ENCODE measurements around the gene PFKFB3.
"Not testable (repeated sequence)": the region's sequence is repeated elsewhere in the genome, so short reads cannot be mapped to it uniquely, and the experiment has no call there.

PFKFB3 gene

DNA sequence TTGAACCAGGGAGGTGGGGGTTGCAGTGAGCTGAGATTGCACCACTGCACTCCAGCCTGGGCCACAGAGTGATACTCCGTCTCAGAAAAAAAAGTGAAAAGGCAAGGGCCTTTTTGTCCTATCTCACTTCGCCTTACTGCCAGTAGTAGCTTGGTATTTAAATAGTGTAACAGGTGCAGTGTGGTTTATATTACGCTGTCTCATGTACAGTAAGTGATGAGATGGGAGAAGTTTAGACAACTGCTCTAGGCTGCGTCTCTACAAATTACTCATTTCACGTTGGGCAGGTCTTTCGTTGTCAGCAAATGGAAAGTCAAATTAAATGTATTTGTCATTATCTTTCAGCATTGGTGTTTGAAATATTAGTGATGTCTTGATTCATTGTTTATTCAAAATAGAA lies 15.5 kb upstream of the PFKFB3 start:
- H3K4me1 Mint-ChIP-seq (ENCODE audit: low read depth) = peaks cover 33% of the 10 kb centered on the region
- no peaks in the 10 kb centered on the region for H3K9me3 Mint-ChIP-seq
- H3K27ac Mint-ChIP-seq = no peak overlapping the region

GRCh38 chr10:6190033-6190432 lies 12.7 kb upstream of the PFKFB3 start:
- H3K9me3 Mint-ChIP-seq; H3K27me3 Mint-ChIP-seq (ENCODE audit: low read depth); H3K36me3 Mint-ChIP-seq (ENCODE audit: low read depth); H3K4me3 Mint-ChIP-seq; H3K27ac Mint-ChIP-seq: not testable (repeated sequence)
- H3K4me1 Mint-ChIP-seq (ENCODE audit: low read depth) = peaks cover 35% of the 10 kb centered on the region

More for the DNA sequence above, 15.5 kb upstream of the PFKFB3 start:
- Mint-ChIP-seq H3K4me3 (no peak overlapping the region), H3K36me3 (ENCODE audit: low read depth) (peaks cover 1% of the 10 kb centered on the region), H3K27me3 (ENCODE audit: low read depth) (no peaks in the 10 kb centered on the region)

DNA sequence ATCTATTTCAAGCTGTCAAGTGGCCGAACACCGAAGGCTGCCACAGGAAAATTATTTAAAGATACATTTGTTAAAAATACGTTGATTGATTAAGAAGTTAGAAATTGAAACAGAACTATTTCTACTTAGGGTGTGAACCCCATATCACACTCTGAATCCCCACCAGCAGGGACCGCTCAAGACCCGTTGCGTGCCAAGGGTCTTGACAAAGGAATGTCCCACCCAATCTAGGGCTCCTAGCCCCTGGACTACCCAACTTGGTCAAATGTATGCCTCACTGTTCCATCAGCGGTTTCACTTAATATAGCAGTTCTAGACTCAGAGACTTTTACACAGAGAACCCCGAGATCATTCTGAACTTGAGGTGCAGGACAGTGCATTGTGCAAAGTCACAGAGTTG lies 11.6 kb upstream of the PFKFB3 start:
- Mint-ChIP-seq H3K27me3 (ENCODE audit: low read depth) (no peaks in the 10 kb centered on the region), H3K9me3 (no peaks in the 10 kb centered on the region), H3K27ac (no peak overlapping the region), H3K36me3 (ENCODE audit: low read depth) (peaks cover 1% of the 10 kb centered on the region), H3K4me3 (no peak overlapping the region), H3K4me1 (ENCODE audit: low read depth) (peaks cover 36% of the 10 kb centered on the region)

DNA sequence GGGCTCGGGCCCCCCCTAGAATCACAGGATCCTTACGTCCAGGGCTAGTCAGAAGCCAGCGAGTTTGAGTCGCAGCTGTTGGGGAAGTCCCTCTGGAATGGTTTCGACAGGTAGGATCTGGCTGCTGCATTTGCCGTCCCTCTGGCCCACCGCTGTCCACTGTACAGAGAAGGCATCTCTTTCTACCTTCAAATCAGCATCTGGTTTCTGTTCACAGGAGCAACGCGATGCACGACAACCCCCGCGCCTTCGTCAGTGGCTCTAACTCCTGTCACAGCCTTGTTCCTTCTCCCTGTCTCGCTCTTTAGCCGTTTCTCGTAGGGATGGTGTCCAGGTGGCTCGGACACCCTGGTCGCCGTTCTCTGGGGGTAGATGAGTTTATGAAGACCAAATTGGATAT lies 11.2 kb upstream of the PFKFB3 start:
- Mint-ChIP-seq H3K36me3 (ENCODE audit: low read depth) (peaks cover 1% of the 10 kb centered on the region), H3K4me1 (ENCODE audit: low read depth) (peaks cover 32% of the 10 kb centered on the region), H3K27ac (no peak overlapping the region), H3K4me3 (no peak overlapping the region), H3K9me3 (no peaks in the 10 kb centered on the region), H3K27me3 (ENCODE audit: low read depth) (no peaks in the 10 kb centered on the region)

GRCh38 chr10:6193342-6193741 lies 9.4 kb upstream of the PFKFB3 start:
- peaks cover 18% of the 10 kb centered on the region for H3K4me1 Mint-ChIP-seq (ENCODE audit: low read depth)
- not testable (repeated sequence) for H3K27me3 Mint-ChIP-seq (ENCODE audit: low read depth); H3K36me3 Mint-ChIP-seq (ENCODE audit: low read depth); H3K27ac Mint-ChIP-seq; H3K4me3 Mint-ChIP-seq; H3K9me3 Mint-ChIP-seq

DNA sequence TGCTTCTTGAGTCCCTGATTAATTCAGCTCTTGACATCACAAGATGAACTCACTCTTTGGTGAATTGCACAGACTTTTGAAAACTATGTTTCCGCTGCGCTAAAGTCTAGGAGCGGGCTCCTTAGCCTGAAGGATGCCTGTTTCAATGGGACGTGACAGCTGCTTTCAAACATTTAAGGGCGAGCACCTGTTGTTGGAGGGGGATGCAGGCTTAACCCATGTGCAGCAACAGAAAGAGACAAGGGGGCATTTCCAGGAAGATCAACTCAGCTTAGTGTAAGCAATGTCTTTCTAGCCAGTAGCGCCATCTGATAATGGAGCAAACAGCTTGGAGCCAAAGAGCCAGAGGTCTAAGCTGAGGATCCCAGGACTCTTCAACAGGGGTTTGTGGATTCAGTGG lies 8.4 kb upstream of the PFKFB3 start:
- Mint-ChIP-seq H3K4me3 (no peak overlapping the region), H3K27ac (no peak overlapping the region), H3K9me3 (no peaks in the 10 kb centered on the region), H3K36me3 (ENCODE audit: low read depth) (peaks cover 3% of the 10 kb centered on the region), H3K27me3 (ENCODE audit: low read depth) (no peaks in the 10 kb centered on the region), H3K4me1 (ENCODE audit: low read depth) (peaks cover 23% of the 10 kb centered on the region)

DNA sequence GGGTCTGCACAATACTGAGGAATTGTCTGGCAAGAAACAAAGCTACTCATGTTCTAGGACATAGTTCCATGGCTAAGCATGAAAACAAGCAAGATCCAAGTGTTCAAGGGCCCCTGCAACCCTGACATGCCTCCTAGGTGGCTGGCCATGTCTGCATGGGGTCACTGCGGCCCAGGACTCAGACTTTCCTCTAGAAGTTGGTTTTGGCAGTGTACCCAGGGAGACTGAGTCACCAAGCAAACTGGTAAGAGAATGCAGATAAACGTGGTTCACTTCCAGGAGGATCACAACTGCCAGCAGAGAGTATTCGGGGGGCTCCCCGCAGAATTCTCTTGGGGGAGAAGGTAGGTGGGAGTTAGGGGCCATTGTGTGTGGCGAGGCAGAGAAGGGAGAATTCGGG lies 7.4 kb upstream of the PFKFB3 start:
- Mint-ChIP-seq H3K4me3 (no peak overlapping the region), H3K36me3 (ENCODE audit: low read depth) (peaks cover 2% of the 10 kb centered on the region), H3K27me3 (ENCODE audit: low read depth) (no peaks in the 10 kb centered on the region), H3K27ac (no peak overlapping the region), H3K9me3 (no peaks in the 10 kb centered on the region), H3K4me1 (ENCODE audit: low read depth) (peaks cover 29% of the 10 kb centered on the region)

GRCh38 chr10:6195846-6196245 lies 6.9 kb upstream of the PFKFB3 start:
- Mint-ChIP-seq H3K27ac (no peak overlapping the region), H3K27me3 (ENCODE audit: low read depth) (no peaks in the 10 kb centered on the region), H3K9me3 (no peaks in the 10 kb centered on the region), H3K36me3 (ENCODE audit: low read depth) (peaks cover 2% of the 10 kb centered on the region), H3K4me1 (ENCODE audit: low read depth) (peaks cover 29% of the 10 kb centered on the region), H3K4me3 (no peak overlapping the region)

- H3K9me3 Mint-ChIP-seq; H3K27ac Mint-ChIP-seq; H3K27me3 Mint-ChIP-seq (ENCODE audit: low read depth); H3K4me3 Mint-ChIP-seq; H3K36me3 Mint-ChIP-seq (ENCODE audit: low read depth): not testable (repeated sequence)
- H3K4me1 Mint-ChIP-seq (ENCODE audit: low read depth) = peaks cover 29% of the 10 kb centered on the region
Measured at GRCh38 chr10:6196524-6196923, 6.2 kb upstream of the PFKFB3 start.

GRCh38 chr10:6197321-6197720 lies 5.4 kb upstream of the PFKFB3 start:
- Mint-ChIP-seq H3K36me3 (ENCODE audit: low read depth) (peaks cover 2% of the 10 kb centered on the region), H3K27ac (no peak overlapping the region), H3K4me3 (no peak overlapping the region), H3K4me1 (ENCODE audit: low read depth) (peaks cover 32% of the 10 kb centered on the region), H3K9me3 (no peaks in the 10 kb centered on the region), H3K27me3 (ENCODE audit: low read depth) (no peaks in the 10 kb centered on the region)

DNA sequence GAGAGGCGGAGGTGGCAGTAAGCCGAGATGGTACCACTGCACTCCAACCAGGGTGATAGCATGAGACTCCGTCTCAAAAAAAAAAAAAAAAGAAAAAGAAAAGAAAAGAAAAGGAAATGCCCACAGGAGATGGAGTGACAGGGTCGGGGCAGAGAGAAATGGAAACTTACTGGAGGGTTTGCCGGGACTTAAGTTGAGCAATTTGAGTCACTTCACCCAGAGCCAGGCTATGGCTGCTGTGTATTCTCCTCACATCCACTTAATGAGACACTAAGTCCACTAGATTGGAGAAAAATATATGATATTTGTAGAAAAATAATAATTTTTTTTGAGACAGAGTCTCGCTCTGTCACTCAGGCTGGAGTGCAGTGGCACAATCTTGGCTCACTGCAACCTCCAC lies 4.6 kb upstream of the PFKFB3 start:
- Mint-ChIP-seq H3K36me3 (ENCODE audit: low read depth) (peaks cover 2% of the 10 kb centered on the region), H3K27me3 (ENCODE audit: low read depth) (no peaks in the 10 kb centered on the region), H3K9me3 (no peaks in the 10 kb centered on the region), H3K4me3 (no peak overlapping the region), H3K4me1 (ENCODE audit: low read depth) (peaks cover 32% of the 10 kb centered on the region), H3K27ac (no peak overlapping the region)

DNA sequence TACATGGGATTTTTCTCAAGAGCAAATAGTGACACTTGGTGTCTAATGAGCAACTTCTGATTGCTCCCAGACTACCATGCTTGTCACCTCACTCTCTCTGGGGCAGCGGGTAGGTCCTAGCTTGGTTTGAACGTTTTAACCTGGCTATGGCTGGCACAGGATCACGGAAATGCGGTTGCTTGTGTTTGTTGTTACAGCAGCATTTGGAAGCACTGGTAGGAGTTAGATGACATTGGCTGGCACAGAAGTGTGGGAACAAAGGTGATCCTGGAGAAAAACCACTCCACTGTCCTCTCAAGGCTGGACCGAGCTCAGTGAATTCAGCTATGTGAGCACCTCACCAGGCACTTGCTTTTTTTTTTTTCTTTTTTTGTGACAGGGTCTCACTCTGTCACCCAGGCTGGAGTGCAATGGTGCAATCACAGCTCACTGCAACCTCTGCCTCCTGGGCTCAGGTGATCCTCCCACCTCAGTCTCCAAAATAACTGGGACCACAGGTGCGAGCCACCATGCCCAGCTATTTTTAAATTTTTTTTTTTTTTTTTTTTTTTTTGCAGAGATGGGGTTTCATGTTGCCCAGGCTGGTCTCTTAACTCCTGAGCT lies 3.5 kb upstream of the PFKFB3 start:
- H3K9me3 Mint-ChIP-seq = no peaks in the 10 kb centered on the region
- H3K4me1 Mint-ChIP-seq (ENCODE audit: low read depth) = peaks cover 28% of the 10 kb centered on the region
- H3K36me3 Mint-ChIP-seq (ENCODE audit: low read depth) = peaks cover 4% of the 10 kb centered on the region
- no peak overlapping the region for H3K27ac Mint-ChIP-seq
- H3K27me3 Mint-ChIP-seq (ENCODE audit: low read depth) = no peaks in the 10 kb centered on the region
- no peak overlapping the region for H3K4me3 Mint-ChIP-seq

GRCh38 chr10:6200440-6200733 lies 2.3 kb upstream of the PFKFB3 start:
- H3K9me3 Mint-ChIP-seq = no peaks in the 10 kb centered on the region
- no peak overlapping the region for H3K27ac Mint-ChIP-seq
- H3K27me3 Mint-ChIP-seq (ENCODE audit: low read depth) = no peaks in the 10 kb centered on the region
- H3K4me1 Mint-ChIP-seq (ENCODE audit: low read depth) = peaks cover 32% of the 10 kb centered on the region
- peaks cover 14% of the 10 kb centered on the region for H3K36me3 Mint-ChIP-seq (ENCODE audit: low read depth)
- peak overlapping the region; percentile 83 for H3K4me3 Mint-ChIP-seq

GRCh38 chr10:6200734-6201515 lies 1.8 kb upstream of the PFKFB3 start:
- Mint-ChIP-seq H3K27me3 (ENCODE audit: low read depth) (no peaks in the 10 kb centered on the region), H3K4me3 (peak overlapping the region; percentile 83), H3K27ac (peak overlapping the region; percentile 76), H3K4me1 (ENCODE audit: low read depth) (peaks cover 27% of the 10 kb centered on the region), H3K9me3 (no peaks in the 10 kb centered on the region), H3K36me3 (ENCODE audit: low read depth) (peaks cover 14% of the 10 kb centered on the region)

DNA sequence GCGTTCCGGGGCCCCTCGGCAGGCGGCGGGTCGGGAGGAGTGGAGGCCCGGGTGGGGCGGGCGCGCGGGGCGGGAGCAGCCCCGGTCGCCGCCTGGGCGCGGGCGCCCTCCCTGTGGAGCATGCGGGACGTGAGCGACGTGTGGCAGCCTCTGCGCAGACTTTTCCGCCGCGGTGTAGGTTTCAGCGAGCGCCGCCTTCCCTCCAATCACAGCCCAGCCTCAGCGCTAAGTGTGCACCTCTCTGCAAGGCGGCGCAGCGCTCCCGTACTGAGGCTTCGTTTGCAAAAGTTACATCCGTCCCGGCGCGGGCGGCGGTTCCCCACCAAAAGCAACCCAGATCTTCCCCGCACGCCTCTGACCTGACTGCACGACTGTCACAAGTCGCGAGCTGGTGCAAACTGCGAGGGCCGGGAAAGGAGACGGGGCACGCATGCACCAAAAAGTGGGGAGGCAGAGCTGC lies 1.2 kb upstream of the PFKFB3 start:
- Mint-ChIP-seq H3K4me3 (peak overlapping the region; percentile 85), H3K36me3 (ENCODE audit: low read depth) (peaks cover 14% of the 10 kb centered on the region), H3K9me3 (no peaks in the 10 kb centered on the region), H3K27ac (peak overlapping the region; percentile 80), H3K4me1 (ENCODE audit: low read depth) (peaks cover 27% of the 10 kb centered on the region), H3K27me3 (ENCODE audit: low read depth) (no peaks in the 10 kb centered on the region)
